HG03108 (cell line): ENCODE measurements around the gene GALNT16.

ENCODE experiments used
- ATAC-seq: cut with Tn5 transposase; IDR thresholded peaks from one replicate; pipeline ENCODE4 v1.9.1; 2021; ENCODE audit warnings: moderate library complexity; ENCODE audit not compliant: unreplicated experiment

GALNT16 gene

DNA sequence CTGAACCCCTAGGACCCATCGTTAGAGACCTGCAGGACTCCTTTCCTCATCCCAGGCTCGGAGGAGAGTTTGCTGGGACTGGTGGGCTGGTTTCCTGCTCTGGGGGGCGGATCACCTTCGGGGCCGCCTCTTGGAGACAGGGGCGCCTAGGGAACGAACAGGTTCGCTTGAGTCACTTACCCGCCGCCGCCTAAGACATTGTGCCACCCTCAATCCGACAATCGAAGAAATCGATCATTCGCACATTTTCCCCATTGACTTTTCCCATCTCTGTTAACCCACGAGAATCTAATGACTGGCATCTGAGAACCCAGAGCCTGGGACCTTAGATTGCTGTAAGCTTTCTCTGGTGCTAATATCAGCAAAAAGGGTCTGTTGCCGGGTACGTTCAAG, 138.9 kb downstream of the GALNT16 start:
- ATAC-seq = peak; percentile 4

DNA sequence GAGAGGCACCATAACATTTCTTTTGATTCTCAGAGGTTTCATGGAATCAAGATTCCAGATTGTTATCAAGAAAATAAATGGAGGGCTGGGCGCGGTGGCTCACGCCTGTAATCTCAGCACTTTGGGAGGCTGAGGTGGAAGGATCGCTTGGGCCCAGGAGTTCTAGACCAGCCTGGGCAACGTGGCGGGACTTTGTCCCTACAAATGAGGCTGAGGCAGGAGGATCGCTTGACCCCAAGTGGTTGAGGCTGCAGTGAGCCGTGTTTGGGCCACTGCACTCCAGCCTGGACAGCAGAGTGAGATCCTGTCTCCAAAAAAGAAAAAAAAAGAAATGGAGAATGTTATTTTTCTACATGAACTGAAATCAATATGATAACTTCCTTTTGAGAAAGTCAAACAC, 139.8 kb downstream of the GALNT16 start:
- ATAC-seq = no peak

DNA sequence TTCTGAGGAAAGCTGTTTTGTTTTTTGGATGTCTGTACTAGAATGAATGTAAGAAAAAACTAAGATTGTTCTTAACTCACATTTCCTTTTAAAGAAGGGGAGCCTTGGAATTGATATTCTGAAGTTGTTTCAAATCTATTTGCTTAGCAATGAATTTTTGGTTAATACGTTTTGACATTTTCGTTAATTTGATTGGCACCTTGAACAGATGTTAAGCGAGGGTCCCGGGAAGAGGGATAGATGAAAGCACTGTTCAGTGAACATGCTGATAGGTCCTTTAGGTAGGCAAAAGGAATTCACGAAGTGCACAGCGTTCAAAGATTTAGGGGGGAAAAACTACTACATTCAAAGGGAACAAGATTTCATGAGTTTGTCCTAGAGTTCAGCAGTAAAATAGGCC, 140.2 kb downstream of the GALNT16 start:
- no peak for ATAC-seq

DNA sequence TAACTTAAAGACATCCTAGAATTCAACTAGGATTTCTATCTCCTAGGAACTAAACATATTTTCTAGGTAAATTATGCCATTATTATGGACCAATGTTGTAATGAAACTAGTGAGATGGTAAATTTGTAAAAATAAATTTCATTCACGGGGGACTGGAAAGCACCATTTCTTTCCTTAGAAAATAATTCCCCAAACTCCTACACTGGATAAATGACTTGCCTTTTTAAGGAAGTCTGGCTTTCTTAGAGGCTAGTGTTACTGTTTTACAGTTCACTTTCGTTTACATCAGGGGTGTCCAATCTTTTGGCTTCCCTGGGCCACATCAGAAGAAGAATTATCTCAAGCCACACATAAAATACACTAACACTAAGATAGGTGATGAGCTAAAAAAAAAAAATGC, 141.9 kb downstream of the GALNT16 start:
- no peak for ATAC-seq

DNA sequence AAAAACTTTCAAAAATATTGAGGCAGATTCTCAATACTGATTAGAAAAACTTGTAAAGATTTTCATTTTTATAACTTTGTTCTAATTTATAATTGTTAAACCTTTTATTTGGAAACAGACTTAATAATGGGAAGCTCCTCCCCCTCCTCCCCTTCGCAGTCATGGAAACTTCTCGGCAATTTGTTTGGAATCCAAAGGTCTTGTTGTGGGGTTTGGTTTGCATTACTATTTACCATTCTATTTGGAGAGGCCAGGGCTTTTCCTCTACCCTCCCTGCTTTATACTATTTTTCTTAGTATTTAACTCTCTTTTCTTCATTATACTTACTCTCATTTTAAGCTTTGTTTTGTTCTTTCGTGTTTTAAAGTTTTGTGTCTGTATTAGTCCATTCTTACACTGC, 144.5 kb downstream of the GALNT16 start:
- ATAC-seq = no peak

DNA sequence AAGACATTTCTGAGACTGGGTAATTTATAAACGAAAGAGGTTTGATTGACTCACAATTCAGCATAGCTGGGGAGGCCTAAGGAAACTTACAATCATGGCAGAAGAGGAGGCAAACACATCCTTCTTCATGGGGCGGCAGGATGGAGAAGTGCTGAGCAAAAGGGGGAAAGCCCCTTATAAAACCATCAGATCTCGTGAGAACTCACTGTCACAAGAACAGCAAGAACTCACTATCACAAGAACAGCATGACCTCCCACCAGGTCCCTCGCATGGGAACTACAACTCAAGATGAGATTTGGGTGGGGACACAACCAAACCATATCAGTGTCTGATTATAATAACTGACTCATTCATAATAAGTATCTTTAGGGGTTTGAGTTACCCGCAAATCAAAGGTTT, 144.9 kb downstream of the GALNT16 start:
- no peak for ATAC-seq

DNA sequence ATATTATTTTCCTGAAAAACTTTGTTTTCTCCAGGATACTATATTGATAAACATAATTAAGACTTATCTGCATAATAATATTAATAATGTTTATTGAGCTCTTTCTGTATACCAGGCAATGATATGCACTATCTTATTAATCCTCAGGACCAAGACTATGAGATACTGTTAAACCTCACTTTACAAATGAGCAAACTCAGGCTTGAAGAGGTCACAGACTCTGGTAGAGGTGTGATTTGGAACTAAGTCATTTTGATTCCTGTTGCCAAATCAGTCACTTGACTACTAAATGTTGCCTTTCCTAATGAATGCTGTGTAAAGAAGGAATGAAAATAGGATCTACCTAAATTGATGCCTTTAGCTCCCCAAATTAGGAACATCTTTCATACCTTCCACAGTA, 145.8 kb downstream of the GALNT16 start:
- ATAC-seq = no peak
